Aorta (tissue), 5 donors: ENCODE measurements around the gene GALP. TPM values are rescaled to one million over a fixed set of nuclear protein-coding genes. Genes with fewer than 3 reads are reported as not detected.
"Not testable (repeated sequence)": the region's sequence is repeated elsewhere in the genome, so short reads cannot be mapped to it uniquely, and the experiment has no call there.

Experiments
- ATAC-seq: fragments of 200-7000 bp; cut with Tn5 transposase; one replicate; pipeline ENCODE4 v1.9.1; 2022; ENCODE audit warnings: moderate library complexity; ENCODE audit not compliant: low FRiP score
- DNase-seq, 2 donors: peaks; one replicate each; pipeline ENCODE4 v3.0.0-alpha.2; 2020
- H3K27ac ChIP-seq, 2 donors: one replicate each; pipeline ENCODE4 v1.5.1; 2013; ENCODE audit warnings: low read length in 2 of 2, mild to moderate bottlenecking in 2 of 2, moderate library complexity in 2 of 2, control low read depth in 1 of 2, inconsistent platforms in 1 of 2, low read depth in 1 of 2
- H3K27me3 ChIP-seq, 2 donors: one replicate each; pipeline ENCODE4 v1.6.1; 2013; ENCODE audit warnings: control low read depth in 1 of 2, low read length in 1 of 2, mild to moderate bottlenecking in 1 of 2, moderate library complexity in 1 of 2; ENCODE audit not compliant: insufficient read depth in 2 of 2, control insufficient read depth in 1 of 2
- H3K36me3 ChIP-seq, 2 donors: one replicate each; pipeline ENCODE4 v1.6.1; 2013; ENCODE audit warnings: control low read depth in 1 of 2, low read length in 1 of 2, mild to moderate bottlenecking in 1 of 2; ENCODE audit not compliant: insufficient read depth in 2 of 2, control insufficient read depth in 1 of 2
- H3K4me1 ChIP-seq, 2 donors: one replicate each; pipeline ENCODE4 v1.6.1; 2013; ENCODE audit warnings: low read length in 2 of 2, control low read depth in 1 of 2, mild to moderate bottlenecking in 1 of 2, moderate library complexity in 1 of 2; ENCODE audit not compliant: insufficient read depth in 2 of 2, control insufficient read depth in 1 of 2
- H3K4me3 ChIP-seq, 2 donors: one replicate each; pipeline ENCODE4 v1.5.1; 2013; ENCODE audit warnings: low read length in 2 of 2, control low read depth in 1 of 2, mild to moderate bottlenecking in 1 of 2
- H3K9me3 ChIP-seq: one replicate; pipeline ENCODE4 v1.6.1; 2013; ENCODE audit warnings: mild to moderate bottlenecking, low read length; ENCODE audit not compliant: control insufficient read depth
- WGBS, 2 donors: extraction: QIAGEN DNeasy Blood & Tissue Kit; methylation state at CpG; one replicate each; pipeline ENCODE4 v1.1.7; 2013; 5-methylcytosine and 5-hydroxymethylcytosine counted together
- intact Hi-C, 2 donors: fragments of 100-400 bp; cut with DNase I; formaldehyde crosslinking; loops; one replicate each; pipeline versions ENCODE4 v1.14.2 to v1.15.0; 2022
- polyA plus RNA-seq, 2 donors: library from polyadenylated mRNA; stranded (reverse); fragments of 200-250 nt; gene quantifications; one replicate each; pipeline ENCODE4 v1.2.3, GENCODE V29; 2013
- total RNA-seq, 2 donors: library from RNA; stranded (reverse); fragmentation: NEBNext Ultra II Directional; extraction: Animal tissue kit (Norgen Biotek cat#: 25700); gene quantifications; one replicate each; pipeline ENCODE4 v1.2.1, GENCODE V29; 2021
- donor health status: healthy with polysubstance abuse.
- donor health status: Bipolar disorder and iron deficiency.
- donor health status: DM: no; HTN: no; CAD: no.
- donor health status: DM: no; HTN: no; CAD: no.
- donor health status: DM: yes; HTN: yes; CAD: no.

GALP gene
- total and polyA plus RNA-seq, 4 donors, result not detected

DNA sequence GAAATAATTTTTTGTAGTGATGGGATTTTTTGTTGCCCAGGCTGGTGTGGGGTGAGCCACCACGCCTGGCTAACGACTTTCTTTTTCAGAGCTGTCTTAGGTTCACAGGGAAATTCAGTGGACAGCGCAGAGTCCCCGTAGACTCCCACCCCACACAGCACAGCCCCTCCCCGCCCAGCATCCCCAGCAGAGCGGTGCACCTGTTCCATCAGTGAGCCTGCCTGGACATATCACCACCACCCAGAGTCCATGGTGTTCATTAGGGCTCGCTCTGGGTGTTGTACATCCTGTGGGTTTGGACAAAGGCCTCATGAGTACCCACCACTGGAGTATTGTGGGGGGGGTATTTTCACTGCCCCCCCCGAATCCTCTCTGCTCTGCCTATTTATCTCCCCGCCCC, 34.2 kb downstream of the GALP start:
- intact Hi-C loops, H3K27ac ChIP-seq, ATAC-seq, H3K27me3 ChIP-seq, H3K36me3 ChIP-seq, H3K4me3 ChIP-seq, H3K4me1 ChIP-seq, DNase-seq, H3K9me3 ChIP-seq: not testable (repeated sequence)
- WGBS, 2 donors, result 86 to 88% methylated on average over 9 of the region's 9 CpGs

DNA sequence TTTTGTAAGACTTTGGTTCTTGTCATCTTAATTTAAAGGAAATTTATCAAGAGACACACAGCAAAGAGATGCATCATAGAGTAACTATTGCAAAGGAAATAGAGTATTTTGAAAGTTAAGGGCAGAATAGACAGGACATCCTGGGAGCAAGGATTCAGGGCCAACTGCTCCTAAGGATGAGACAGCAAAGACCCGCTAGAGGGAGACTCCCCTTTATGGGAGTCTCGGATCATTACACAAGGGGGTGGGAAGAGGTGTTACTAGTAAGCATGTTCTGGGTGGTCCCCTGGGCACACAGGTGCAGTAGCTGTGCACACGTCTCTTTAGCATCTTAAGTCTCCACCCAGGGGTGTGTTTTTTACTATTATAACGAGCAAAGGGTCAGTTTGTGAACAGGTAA, 35.9 kb downstream of the GALP start:
- H3K27ac ChIP-seq, result no peak overlapping the region
- 58 to 67% methylated on average over 4 of the region's 4 CpGs for WGBS, 2 donors
- no peak overlapping the region for H3K4me3 ChIP-seq
- no peak for DNase-seq
- intact Hi-C loops, result no loop called here
- H3K36me3 ChIP-seq, result no peaks in the 10 kb centered on the region
- no peaks in the 10 kb centered on the region for H3K27me3 ChIP-seq
- no peak for ATAC-seq
- H3K9me3 ChIP-seq, result no peaks in the 10 kb centered on the region
- H3K4me1 ChIP-seq, result no peaks in the 10 kb centered on the region

DNA sequence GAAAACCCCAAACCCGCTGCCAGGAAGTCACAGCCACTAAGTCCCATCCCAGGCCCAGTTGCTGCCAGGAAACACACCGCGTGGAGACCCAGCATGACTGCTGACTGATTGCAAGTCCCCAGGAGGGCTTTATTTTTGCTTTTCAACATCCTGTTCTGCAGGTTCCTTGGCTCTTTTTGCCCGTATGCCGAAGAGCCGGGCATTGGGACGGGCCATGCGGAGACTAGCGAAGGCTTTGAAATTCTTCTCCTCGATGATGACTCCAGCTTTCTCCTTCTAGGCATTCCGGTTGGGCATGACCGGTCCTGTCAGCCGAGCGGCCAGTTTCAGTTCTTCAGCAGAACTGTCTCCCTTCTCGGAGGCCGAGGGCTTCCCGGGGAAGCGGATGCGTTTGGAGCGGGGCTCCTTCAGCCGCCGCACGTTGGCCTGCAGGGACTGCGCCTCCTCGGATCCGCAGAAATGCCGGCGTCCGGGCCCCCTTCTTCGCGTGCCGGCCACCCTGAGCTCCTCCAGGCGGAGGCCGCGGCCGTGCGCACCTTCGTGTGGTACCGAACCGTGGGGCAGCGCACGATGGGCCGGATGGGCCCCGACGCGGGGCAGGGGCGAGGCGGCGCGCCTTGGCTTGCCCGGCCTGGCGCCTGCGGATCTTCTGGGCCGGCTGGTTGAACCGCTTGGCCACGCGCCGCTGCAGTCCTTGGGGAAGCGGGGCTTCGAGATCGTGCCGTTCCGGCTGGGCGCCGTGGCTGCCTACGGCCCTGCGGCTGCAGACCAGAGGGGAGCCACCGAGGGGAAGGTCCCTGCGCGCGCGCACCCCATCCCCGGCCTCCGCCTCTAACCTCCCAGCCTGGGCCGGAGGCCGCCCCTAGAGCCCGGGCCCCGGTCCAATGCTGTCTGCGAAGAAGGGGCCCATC, 41.5 kb downstream of the GALP start:
- H3K36me3 ChIP-seq, result no peaks in the 10 kb centered on the region
- H3K4me1 ChIP-seq, result no peaks in the 10 kb centered on the region
- ATAC-seq, result peak; percentile 44
- no peak overlapping the region for H3K4me3 ChIP-seq
- DNase-seq, result peak in 1 of 2 donors; percentile 48
- H3K27ac ChIP-seq, result no peak overlapping the region
- H3K9me3 ChIP-seq, result no peaks in the 10 kb centered on the region
- 3 to 4% methylated on average over 71 to 79 of the region's 79 CpGs for WGBS, 2 donors
- no peaks in the 10 kb centered on the region for H3K27me3 ChIP-seq
- intact Hi-C loops, result no loop called here

DNA sequence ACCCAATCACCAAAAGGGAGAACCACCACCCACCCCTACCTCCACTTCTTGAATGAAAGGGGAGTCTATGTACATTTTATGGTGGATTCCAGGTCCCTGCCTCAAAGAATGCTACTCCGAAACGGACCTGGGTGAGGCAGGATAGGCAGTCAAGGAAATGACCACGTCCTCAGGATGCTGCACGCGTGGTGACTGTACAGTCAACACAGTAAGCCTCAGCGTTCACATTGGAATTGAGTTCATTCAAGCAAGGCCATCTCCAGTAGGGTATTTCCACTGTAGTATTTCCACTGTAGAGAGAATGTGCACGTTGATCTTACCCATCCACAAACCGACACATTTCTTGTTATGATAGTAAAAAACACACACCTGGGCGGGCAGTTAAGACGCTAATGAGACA, 43.2 kb downstream of the GALP start:
- no peaks in the 10 kb centered on the region for H3K9me3 ChIP-seq
- intact Hi-C loops, result no loop called here
- no peak overlapping the region for H3K4me3 ChIP-seq
- peaks cover 0 to 3% of the 10 kb centered on the region in 2 donors for H3K36me3 ChIP-seq
- no peaks in the 10 kb centered on the region for H3K4me1 ChIP-seq
- no peak overlapping the region for H3K27ac ChIP-seq
- WGBS, 2 donors, result 95 to 97% methylated on average over 10 of the region's 10 CpGs
- ATAC-seq, result no peak
- H3K27me3 ChIP-seq, result no peaks in the 10 kb centered on the region
- DNase-seq, result no peak

DNA sequence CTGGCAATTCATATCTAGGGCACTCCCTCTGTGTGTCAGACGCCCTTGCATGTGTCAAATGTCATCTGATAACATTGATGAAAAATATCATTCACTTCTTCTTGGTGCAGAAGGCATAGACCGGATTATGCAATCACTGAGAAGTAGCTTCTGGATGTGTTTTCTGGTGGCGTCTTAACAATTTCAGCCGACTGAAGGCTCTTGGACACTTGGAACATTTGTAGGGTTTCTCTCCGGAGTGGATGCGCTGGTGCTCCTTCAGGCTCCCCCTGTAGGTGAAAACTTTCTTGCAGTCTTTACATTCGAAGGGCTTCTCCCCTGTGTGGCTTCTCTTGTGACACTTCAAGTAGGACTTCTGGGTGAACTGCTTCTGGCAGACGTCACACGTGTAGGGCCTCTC, 45.6 kb downstream of the GALP start:
- H3K4me3 ChIP-seq, H3K27ac ChIP-seq, DNase-seq, ATAC-seq, intact Hi-C loops, H3K36me3 ChIP-seq, H3K9me3 ChIP-seq, H3K4me1 ChIP-seq, H3K27me3 ChIP-seq: not testable (repeated sequence)
- 52 to 54% methylated on average over 9 of the region's 9 CpGs for WGBS, 2 donors

DNA sequence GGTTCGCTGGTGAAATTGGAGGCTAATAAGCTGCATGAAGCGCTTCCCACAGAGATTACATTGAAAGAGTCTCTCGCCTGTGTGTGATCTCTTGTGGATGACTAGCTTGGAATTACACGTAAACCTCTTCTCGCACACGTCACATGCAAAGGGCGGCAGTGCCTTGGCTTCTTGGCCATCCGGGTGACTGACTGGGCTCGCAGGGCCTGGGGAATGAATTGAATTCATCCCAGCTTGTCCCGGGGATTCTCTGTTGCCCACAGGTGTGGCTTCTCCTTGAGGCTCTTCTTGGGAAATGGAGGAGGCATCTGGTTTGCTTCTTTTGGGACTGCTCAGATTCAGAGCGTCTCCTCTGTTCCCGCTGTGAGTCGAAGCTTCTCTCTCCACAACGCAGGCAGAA, 46.0 kb downstream of the GALP start:
- intact Hi-C loops, result no loop called here
- Histone ChIP-seq H3K9me3 (no peaks in the 10 kb centered on the region), H3K27me3 (no peaks in the 10 kb centered on the region), H3K36me3 (peaks cover 0 to 3% of the 10 kb centered on the region in 2 donors), H3K27ac (no peak overlapping the region), H3K4me1 (no peaks in the 10 kb centered on the region), H3K4me3 (no peak overlapping the region)
- DNase-seq, result no peak
- 89 to 91% methylated on average over 13 to 14 of the region's 14 CpGs for WGBS, 2 donors
- no peak for ATAC-seq

DNA sequence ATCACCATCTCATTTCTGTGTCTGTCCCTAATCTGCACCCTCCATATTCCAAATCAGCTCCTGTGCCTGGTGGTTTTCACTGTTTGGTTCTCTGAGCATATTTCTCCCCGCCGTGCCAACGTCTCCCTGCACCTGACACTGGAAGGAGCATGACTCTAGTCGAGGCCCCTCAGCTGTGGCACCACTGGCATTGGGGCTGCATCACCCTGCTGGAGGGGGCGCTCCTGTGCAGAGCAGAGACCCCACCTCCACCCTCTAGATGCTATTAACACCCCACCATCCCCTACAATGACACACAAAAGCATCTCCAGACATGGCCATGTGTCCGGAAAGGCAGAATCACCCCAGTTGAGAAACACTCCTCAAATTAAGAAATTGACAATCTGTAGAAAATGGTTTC, 47.1 kb downstream of the GALP start:
- DNase-seq, result no peak
- no peak for ATAC-seq

DNA sequence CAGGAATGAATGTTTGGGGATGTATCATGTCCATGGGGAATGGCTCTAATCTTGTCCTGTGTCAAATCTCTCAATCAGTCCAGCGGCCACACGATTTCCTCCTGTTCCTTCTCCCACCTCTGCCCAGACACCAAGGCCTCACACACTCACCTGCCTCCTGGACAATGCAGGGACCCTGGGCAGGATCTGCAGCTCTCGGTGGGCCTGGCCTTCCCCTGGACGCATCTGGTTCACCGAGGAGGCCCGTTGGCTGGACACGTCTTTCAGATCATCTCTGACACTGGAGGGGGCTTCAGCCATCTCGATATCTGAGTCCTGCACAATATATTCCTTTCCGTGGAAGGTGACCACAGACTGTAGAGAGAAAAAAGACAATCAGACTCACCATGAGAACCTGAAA, 47.7 kb downstream of the GALP start:
- intact Hi-C loops, result no loop called here
- Histone ChIP-seq H3K27me3 (no peaks in the 10 kb centered on the region), H3K4me3 (no peak overlapping the region), H3K36me3 (peaks cover 0 to 3% of the 10 kb centered on the region in 2 donors), H3K9me3 (no peaks in the 10 kb centered on the region), H3K4me1 (no peaks in the 10 kb centered on the region), H3K27ac (no peak overlapping the region)
- ATAC-seq, result no peak
- DNase-seq, result no peak
- 90 to 92% methylated on average over 9 of the region's 9 CpGs for WGBS, 2 donors

More for the DNA sequence above, 47.1 kb downstream of the GALP start:
- intact Hi-C loops, result no loop called here
- Histone ChIP-seq H3K27me3 (no peaks in the 10 kb centered on the region), H3K9me3 (no peaks in the 10 kb centered on the region), H3K27ac (no peak overlapping the region), H3K4me1 (no peaks in the 10 kb centered on the region), H3K4me3 (no peak overlapping the region), H3K36me3 (peaks cover 0 to 3% of the 10 kb centered on the region in 2 donors)
- 73 to 78% methylated on average over 6 of the region's 6 CpGs for WGBS, 2 donors
